Left ventricle myocardium superior (tissue), 1 donor: ENCODE data around the gene PPP1R13L. TPM values are rescaled to one million over a fixed set of nuclear protein-coding genes. Genes with fewer than 3 reads are reported as not detected.
"Not testable (repeated sequence)": the region's sequence is repeated elsewhere in the genome, so short reads cannot be mapped to it uniquely, and the experiment has no call there.

Experiments used
- ATAC-seq: fragments of 200-7000 bp; cut with Tn5 transposase; one replicate; pipeline ENCODE4 v1.9.1; 2020; ENCODE audit warnings: mild to moderate bottlenecking, moderate library complexity
- DNase-seq: peaks from one replicate; pipeline ENCODE4 v3.0.0-alpha.2; 2020
- intact Hi-C: fragments of 100-400 bp; cut with micrococcal nuclease; formaldehyde crosslinking; loops from one replicate; pipeline ENCODE4 v1.11.0; 2022
- total RNA-seq: library from RNA; stranded (reverse); fragmentation: NEBNext Ultra II Directional; extraction: Animal tissue kit (Norgen Biotek cat#: 25700); gene quantifications from one replicate; pipeline ENCODE4 v1.2.1, GENCODE V29; 2021
- donor health status: DM: no; HTN: yes; CAD: no; lungs with severe emphysema.

The PPP1R13L gene
- total RNA-seq, 1 donor from 2014 or later, result 222 TPM

GRCh38 chr19:45437328-45437727 lies 32.5 kb upstream of the PPP1R13L start:
- no peak for ATAC-seq
- intact Hi-C loops, result loop anchor here (5.0 kb wide), 1 partner anchor 40 kb away; no protein-coding TSS in a partner anchor
- DNase-seq, result no peak

- ATAC-seq, intact Hi-C loops, DNase-seq: not testable (repeated sequence)
Observed at GRCh38 chr19:45432543-45432942, 27.7 kb upstream of the PPP1R13L start.

GRCh38 chr19:45431008-45431407 lies 26.1 kb upstream of the PPP1R13L start:
- DNase-seq, ATAC-seq, intact Hi-C loops: not testable (repeated sequence)

- DNase-seq, ATAC-seq, intact Hi-C loops: not testable (repeated sequence)
Observed at GRCh38 chr19:45429896-45430295, 25.0 kb upstream of the PPP1R13L start.

DNA sequence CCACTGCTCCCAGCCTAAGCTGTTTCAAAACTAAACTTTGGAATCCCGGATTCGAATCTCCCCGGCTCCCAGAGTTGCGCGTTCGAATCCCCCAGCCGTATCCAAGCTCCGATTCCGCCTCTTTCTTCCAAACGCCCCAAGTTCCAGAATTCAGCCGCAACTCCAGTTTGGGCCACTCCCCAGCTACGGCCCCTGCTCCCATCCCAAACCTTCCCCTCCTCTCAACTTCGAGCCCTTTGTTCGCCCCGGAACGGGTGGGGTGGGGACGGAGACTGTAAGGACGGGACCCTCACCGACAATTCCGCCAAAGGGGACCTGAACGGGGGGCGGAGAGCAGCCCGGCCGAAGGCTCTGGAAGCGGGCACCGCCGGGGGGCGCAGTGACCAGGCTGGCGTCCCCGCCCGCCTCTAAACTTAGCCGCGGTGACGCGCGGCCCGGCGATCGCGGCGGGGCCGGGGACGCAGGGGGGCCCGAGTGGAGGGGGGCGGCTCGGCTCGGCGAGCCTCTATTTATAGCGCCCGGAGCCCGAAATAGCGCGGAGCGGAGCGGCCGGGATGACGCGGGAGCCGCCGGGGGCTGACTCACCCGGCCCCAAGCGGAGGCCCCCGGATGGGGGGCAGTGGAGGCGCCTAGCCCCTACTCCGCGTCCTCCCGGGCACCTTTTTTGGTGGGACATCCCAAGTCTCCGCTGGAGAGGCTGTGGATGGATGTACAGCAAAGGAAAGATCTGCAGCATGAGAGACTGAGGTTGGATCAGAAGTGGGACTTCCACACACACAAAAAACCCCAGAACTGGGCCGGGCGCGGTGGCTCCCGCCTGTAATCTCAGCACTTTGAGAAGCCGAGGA lies 23.7 kb upstream of the PPP1R13L start:
- DNase-seq (peak; percentile 86), ATAC-seq (peak; percentile 80)
- intact Hi-C loops, result no loop called here

- ATAC-seq (peak; percentile 30), DNase-seq (peak; percentile 71)
- intact Hi-C loops, result no loop called here
Observed at GRCh38 chr19:45424191-45425058, 19.6 kb upstream of the PPP1R13L start.

GRCh38 chr19:45423589-45424190 lies 18.8 kb upstream of the PPP1R13L start, which contains the start of gene ERCC1:
Gene ERCC1, minus strand, starts transcription at chr19:45423917. Its CDS starts 543 bp downstream, at chr19:45423374.
- DNase-seq, result peak; percentile 97
- intact Hi-C loops, result no loop called here
- peak; percentile 86 for ATAC-seq

DNA sequence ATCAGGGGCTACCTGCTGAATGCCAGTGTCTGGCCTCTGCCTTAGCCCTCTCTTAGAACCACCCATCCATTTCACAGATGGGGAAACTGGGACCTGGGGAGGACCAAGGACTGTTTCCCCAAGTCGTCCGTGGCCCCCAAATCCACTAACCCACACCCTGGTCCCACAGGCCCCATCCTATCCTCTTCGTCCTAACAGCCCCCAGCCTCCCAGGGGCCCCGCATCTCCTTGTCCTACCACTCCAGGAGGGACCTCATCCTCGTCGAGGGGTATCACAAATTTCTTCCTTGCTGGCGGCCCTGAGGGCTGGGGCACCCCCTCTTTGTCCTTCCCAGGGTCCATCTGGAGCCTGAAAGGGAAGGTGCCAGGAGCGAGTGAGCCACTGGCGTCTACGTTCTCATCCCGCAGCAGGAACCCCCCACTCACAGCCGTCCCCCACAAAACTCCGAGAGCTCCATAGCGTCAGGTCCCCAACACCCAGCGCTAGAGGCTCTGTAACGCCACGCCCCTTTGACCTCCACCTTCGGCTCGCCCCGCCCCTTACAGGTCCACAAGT lies 18.2 kb upstream of the PPP1R13L start:
- DNase-seq (no peak), ATAC-seq (no peak)
- intact Hi-C loops, result no loop called here

DNA sequence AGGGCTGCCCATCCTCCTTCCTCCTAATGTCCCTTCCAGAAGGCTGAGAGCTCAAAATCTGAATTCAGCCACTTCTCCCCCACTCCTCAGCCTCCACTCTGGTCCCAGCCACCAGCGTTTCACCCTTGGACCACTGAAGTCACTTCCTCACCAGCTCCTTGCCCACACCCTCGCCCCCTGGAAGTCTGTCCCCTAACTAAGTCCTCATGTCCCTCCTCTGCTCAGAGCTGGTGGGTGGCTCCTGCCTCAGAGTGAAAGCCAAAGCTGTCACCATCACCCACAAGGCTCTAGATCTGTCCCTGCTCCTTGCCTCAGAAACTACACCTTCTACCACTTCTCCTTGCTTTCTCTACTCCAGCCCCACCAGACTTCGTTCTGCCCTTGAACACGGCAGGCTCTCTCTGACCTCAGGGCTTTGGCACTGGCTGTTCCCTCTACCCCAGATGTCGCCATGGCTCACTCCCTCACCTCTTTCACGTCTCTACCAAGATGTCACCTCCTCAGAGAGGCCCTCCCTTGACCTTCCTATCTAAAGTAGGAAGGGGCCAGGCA lies 17.2 kb upstream of the PPP1R13L start:
- DNase-seq (no peak), ATAC-seq (no peak)
- intact Hi-C loops, result no loop called here

- ATAC-seq (no peak), DNase-seq (no peak)
- intact Hi-C loops, result no loop called here
Observed at GRCh38 chr19:45420871-45421270, 16.0 kb upstream of the PPP1R13L start.

DNA sequence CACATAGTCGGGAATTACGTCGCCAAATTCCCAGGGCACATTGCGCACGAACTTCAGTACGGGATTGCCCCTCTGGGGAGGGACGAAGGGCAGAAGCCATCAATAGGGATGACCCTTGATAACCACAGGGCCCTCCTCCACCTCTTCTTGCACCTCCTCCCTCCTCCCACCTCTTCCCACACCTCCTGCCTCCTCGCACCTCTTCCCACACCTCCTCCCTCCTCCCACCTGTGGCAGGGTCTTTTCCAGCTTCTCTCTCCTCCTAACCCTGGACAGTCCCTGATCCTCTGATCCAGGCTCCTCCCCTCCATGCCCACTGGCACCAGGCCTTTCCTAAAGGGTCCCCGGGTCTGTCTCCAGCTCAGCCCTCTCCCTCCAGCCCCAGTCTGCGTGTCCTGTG lies 15.5 kb upstream of the PPP1R13L start:
- DNase-seq, result no peak
- intact Hi-C loops, result no loop called here

DNA sequence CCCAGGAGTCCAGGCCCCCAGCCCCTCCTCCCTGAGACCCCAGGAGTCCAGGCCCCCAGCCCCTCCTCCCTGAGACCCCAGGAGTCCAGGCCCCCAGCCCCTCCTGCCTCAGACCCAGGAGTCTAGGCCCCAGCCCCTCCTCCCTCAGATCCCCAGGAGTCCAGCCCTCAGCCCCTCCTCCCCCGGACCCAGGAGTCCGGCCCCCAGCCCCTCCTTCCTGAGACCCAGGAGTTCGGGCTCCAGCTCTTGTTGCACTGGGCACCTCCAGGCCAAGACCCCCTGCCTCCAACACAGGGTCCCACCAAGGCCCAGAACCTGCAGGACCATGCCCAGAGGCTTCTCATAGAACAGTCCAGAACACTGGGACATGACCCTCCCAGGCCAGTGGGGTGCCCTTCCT lies 15.0 kb upstream of the PPP1R13L start:
- no peak for DNase-seq
- intact Hi-C loops, result no loop called here
- no peak for ATAC-seq

More for the DNA sequence above, 15.5 kb upstream of the PPP1R13L start:
- ATAC-seq, result no peak

DNA sequence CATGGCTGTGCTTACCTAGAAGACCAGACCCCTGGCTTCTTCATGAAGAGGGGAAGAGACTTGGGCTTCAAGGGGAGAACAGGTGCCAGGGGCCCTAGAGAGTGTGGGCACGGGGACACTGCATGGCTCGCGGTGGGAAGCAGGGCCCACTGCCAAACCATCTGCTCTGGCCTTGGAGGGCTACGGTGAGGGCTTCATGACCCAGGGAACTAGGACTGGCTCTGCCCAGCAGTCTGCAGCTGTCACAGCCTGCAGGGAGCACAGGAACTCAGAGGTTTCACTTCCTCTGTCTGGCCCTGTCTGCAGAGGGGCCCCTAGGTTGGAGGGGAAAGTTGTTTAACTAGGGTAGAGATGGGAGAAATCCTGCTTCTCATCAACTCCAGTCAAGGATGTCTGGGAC lies 14.5 kb upstream of the PPP1R13L start:
- DNase-seq (peak; percentile 50), ATAC-seq (no peak)
- intact Hi-C loops, result no loop called here

- no peak for DNase-seq
- no peak for ATAC-seq
- intact Hi-C loops, result no loop called here
Observed at GRCh38 chr19:45418802-45419201, 13.9 kb upstream of the PPP1R13L start.

DNA sequence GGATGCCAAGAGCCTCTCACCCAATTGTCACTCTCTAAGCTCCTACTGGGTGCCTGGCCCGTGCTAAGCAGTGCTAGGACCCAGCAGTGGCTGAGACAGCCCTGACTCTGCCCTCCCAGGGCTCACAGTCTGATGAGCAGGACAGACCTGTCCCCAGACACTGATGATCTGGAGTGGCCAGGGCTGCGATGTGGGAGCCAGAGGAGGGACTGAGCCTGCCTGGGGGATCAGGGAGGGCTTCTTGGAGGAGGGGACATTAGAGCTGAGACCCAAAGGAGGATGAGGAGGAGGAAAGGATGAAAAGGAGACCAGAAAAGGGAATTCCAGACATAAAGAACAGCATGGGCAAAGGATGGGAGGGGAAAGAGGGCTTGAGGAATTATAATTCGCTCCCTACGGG lies 12.3 kb upstream of the PPP1R13L start:
- DNase-seq (no peak), ATAC-seq (no peak)
- intact Hi-C loops, result no loop called here

GRCh38 chr19:45414468-45414867 lies 9.6 kb upstream of the PPP1R13L start:
- intact Hi-C loops, result no loop called here
- no peak for DNase-seq
- ATAC-seq, result no peak

DNA sequence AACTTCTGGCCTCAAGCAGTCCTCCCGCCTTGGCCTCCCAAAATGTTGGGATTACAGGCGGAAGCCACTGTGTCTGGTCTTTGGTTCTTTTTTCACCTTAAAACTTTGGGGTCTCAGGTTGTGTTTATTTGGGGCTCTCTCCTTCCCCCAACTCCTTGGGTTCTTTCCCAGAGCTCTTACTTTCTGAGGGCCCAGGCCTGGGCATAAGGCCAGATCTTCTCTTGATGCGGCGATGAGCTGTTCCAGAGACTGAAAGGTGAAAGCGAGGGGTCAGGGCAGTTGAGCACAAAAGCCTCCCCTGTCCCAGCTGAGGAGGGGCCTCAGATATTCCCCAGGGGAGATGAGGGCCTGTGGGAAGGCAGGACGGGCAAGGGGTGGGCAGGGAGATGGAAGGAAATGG lies 8.6 kb upstream of the PPP1R13L start:
- no peak for DNase-seq
- ATAC-seq, result peak; percentile 18
- intact Hi-C loops, result no loop called here

DNA sequence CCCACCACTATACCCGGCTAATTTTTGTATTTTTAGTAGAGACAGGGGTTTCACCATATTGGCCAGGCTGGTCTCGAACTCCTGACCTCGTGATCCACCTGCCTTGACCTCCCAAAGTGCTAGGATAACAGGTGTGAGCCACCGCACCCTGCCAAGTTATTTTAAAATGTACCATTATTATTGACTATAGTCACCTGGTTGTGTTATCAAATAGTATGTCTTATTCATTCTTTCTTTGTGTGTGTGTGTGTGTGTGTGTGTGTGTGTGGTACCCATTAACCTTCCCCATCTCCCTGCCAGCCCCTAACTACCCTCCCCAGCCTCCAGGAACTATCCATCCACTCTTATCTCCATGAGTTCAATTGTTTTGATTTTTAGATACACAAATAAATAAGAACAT lies 5.5 kb upstream of the PPP1R13L start:
- DNase-seq, ATAC-seq, intact Hi-C loops: not testable (repeated sequence)

DNA sequence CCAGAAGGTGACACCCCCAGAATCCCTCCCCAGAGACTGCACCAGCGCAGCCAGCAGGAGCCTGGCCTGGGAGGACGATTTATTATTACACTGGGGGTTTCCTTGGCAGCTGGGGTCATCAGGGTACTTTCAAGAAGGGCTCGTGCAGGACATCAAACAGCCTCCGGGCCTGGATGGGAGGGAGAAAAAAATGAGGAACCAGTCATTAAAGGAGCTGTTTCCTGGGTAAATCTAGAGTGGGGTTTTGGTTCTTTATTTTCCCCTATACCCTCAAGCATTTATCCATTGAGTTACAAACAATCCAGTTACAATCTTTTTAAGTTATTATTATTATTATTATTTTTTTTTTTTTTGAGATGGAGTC lies 4.7 kb upstream of the PPP1R13L start:
- intact Hi-C loops, result no loop called here
- DNase-seq (no peak), ATAC-seq (no peak)
